Muscle layer of colon (tissue), 2 donors: ENCODE results near the gene HPS3.
"Not testable (repeated sequence)": the region's sequence is repeated elsewhere in the genome, so short reads cannot be mapped to it uniquely, and the experiment has no call there.

ENCODE experiments used
- H3K27ac ChIP-seq: one replicate; pipeline ENCODE4 v1.7.0; 2013; ENCODE audit warnings: low read depth, mild to moderate bottlenecking, low read length, moderate library complexity
- H3K27me3 ChIP-seq, 2 donors: one replicate each; pipeline ENCODE4 v1.7.0; 2013; ENCODE audit warnings: low read length in 2 of 2, mild to moderate bottlenecking in 2 of 2; ENCODE audit not compliant: insufficient read depth in 2 of 2, control insufficient read depth in 1 of 2
- H3K36me3 ChIP-seq: one replicate; pipeline ENCODE4 v1.7.0; 2013; ENCODE audit warnings: mild to moderate bottlenecking, low read length; ENCODE audit not compliant: insufficient read depth
- H3K4me1 ChIP-seq: one replicate; pipeline ENCODE4 v1.7.0; 2013; ENCODE audit warnings: mild to moderate bottlenecking, low read length; ENCODE audit not compliant: insufficient read depth
- H3K4me3 ChIP-seq, 2 donors: one replicate each; pipeline ENCODE4 v1.7.0; 2013; ENCODE audit warnings: low read length in 2 of 2, low read depth in 1 of 2, mild to moderate bottlenecking in 1 of 2, moderate library complexity in 1 of 2
- H3K9ac ChIP-seq: one replicate; pipeline ENCODE4 v1.7.0; 2013; ENCODE audit warnings: low read length
- H3K9me3 ChIP-seq: one replicate; pipeline ENCODE4 v1.7.0; 2013; ENCODE audit warnings: mild to moderate bottlenecking, low read length
- donor health status: abdominal sarcoma.
- donor health status: Adenocarcinoma of cecum.

The HPS3 gene

GRCh38 chr3:149216193-149216869 is 86.9 kb downstream of the HPS3 start:
- H3K27ac ChIP-seq, result no peak overlapping the region
- no peak overlapping the region for H3K9ac ChIP-seq
- H3K4me1 ChIP-seq, result no peaks in the 10 kb centered on the region
- no peaks in the 10 kb centered on the region for H3K36me3 ChIP-seq
- no peak overlapping the region for H3K4me3 ChIP-seq
- H3K9me3 ChIP-seq, result no peaks in the 10 kb centered on the region
- no peaks in the 10 kb centered on the region for H3K27me3 ChIP-seq

GRCh38 chr3:149217347-149217746 is 87.9 kb downstream of the HPS3 start:
- H3K27ac ChIP-seq, result no peak overlapping the region
- H3K36me3 ChIP-seq, result no peaks in the 10 kb centered on the region
- H3K4me3 ChIP-seq, result no peak overlapping the region
- H3K4me1 ChIP-seq, result no peaks in the 10 kb centered on the region
- H3K9me3 ChIP-seq, result no peaks in the 10 kb centered on the region
- no peaks in the 10 kb centered on the region for H3K27me3 ChIP-seq
- no peak overlapping the region for H3K9ac ChIP-seq

GRCh38 chr3:149219380-149220121 is 90.1 kb downstream of the HPS3 start:
- H3K4me1 ChIP-seq, H3K27me3 ChIP-seq, H3K9ac ChIP-seq, H3K4me3 ChIP-seq, H3K36me3 ChIP-seq, H3K27ac ChIP-seq, H3K9me3 ChIP-seq: not testable (repeated sequence)

GRCh38 chr3:149221783-149222517 is 92.5 kb downstream of the HPS3 start, which contains the start of gene CP:
TSS of gene CP (minus strand) at chr3:149221829. CDS start at chr3:149221792, 37 bp downstream.
- Histone ChIP-seq H3K9ac (no peak within 1 kb of the TSS), H3K27ac (no peak within 1 kb of the TSS), H3K4me3 (no peak within 1 kb of the TSS)

More at GRCh38 chr3:149221783-149222517, 92.5 kb downstream of the HPS3 start, which contains the start of gene CP:
- no peaks in the 10 kb centered on the region for H3K9me3 ChIP-seq
- H3K27me3 ChIP-seq, result no peaks in the 10 kb centered on the region
- H3K4me1 ChIP-seq, result no peaks in the 10 kb centered on the region
- H3K36me3 ChIP-seq, result no peaks in the 10 kb centered on the region
